DMS114 treated with DMSO at 0.1 percent for 48 hours (cell line): ENCODE data around the gene SLC43A2.

Experiments
- DNase-seq: peaks from one replicate; lab custom pipeline; 2025; ENCODE audit not compliant: unreplicated experiment; lab: John Stamatoyannopoulos, UW

SLC43A2 gene

DNA sequence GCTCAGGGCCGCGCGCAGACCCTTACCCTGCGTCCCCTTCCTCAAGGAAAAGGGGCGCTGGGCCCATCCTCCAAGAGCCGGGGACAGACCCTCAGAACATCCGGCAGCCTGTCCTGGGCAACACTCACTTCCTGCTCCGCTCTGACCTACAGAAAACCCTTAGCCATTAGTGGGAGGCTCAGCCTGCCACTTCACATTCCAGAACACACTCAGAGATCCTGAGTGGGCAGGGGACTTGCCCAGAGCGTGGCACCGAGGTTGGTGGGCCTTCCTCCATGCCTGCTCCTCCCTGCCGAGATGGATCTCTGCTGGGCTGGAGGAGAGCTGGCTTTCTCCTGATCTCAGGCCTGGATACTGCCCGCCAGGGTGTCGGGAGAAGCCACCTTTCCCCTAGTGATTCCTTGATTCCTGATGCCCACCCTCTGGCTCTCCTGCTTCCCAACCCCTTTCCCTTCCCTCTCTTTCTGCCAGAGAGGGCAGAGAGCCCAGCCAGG, 15.4 kb upstream of the SLC43A2 start:
- DNase-seq, result no peak

DNA sequence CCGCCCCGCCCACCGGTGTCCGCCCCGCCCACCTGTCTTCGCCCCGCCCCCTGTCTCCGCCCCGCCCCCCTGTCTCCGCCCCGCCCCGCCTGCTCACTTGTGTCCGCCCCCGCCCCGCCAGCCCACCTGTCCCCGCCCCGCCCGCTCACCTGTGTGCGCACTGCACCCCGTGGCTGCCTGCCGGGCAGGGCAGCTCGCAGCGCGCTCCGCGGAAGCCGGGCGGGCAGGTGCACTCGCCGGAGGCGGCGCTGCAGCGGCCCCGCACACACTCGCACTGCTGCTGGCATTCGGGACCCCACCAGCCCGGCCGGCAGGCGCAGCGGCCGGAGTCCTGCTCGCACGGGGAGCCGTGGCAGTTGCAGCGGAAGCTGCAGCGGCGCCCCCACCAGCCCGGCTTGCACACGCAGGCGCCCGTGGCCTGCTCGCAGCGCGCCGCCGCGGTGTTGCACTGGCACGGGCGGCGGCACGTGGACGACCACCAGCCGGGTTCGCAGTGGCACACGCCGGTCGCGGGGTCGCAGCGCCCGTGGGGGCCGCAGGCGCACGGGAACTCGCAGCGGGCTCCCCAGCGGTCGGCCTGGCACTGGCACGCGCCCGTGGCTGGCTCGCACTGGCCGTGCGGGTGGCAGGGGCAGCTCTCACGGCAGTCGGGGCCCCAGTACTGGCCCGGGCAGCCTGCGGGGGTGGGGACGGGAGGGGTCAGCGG, 14.8 kb upstream of the SLC43A2 start:
- no peak for DNase-seq

DNA sequence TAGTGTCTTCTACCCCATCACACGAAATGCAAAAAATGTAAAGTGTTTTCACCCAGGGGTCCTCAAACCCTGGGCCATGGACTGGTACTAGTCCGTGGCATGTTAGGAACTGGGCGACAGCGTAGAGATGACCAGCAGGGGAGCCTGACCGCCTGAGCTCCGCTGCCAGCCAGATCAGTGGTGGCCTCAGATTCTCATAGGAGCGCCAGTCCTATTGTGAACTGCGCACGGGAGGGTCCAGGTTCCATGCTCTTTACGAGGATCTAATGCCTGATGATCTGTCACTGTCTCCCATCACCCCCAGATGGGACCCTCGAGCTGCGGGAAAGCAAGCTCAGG, 12.4 kb upstream of the SLC43A2 start:
- no peak for DNase-seq

DNA sequence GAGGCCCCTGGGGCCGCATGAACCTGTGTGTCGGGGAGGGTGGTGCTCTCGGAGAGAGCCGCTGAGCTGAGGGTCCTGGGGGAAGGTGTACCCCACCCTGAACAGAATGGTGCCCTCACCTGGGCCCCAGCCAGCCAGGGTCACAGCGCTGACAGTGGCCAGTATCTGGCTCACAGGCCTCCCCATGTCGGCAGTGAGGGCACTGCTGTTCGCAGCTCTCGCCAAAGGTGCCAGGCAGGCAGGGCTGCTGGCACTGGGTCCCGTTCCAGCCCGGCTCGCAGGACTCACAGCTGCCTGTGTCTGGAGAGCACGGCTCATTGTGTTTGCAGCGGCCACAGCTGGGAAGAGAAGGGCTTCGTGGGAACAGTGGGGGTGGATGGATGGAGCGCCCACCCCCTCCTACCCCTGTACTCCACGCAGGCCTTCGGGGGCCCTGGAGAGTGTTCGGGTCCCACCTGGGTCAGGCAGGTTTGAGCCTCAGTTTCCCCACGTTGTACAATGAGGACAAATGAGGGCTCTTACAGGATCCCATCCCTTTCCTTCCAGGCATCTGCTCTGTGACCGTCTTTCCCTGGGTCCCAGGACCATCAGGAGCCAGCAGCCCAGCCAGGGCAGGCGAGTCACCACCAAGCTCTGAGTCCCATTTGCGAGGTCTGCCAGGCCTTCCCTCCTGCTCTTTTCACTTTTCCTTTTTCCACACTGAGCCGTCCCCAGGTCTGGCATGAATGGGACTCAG, 11.9 kb upstream of the SLC43A2 start:
- no peak for DNase-seq

DNA sequence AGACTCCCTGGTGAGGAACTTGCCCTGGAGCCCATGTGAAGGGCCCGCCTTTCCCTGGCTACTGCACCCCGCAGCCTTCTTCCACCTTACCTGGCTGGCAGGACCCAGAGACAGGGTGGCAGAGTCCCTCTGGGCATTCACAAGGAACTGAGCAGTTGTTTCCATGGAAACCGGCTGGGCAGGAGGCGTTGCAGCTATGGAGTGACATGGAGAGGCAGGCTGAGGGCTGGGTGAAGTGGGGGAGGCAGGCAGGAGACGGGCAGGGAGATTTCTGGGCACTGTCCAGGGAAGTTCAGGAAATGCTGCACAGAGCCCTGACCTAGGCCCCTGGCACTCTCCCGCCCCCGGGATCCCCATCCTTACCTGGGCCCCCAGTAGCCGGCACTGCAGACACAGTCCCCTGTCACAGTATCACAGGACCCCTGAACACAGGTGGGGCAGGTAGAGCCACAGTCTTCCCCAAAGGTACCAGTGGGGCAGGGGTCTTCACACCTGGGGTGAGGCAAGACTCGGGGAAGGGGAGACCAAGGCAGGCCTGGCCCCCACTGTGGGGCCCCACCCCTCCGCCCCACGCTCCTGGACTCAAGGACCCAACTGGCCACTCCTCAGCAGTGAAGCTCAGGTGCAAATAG, 11.0 kb upstream of the SLC43A2 start:
- DNase-seq, result no peak

DNA sequence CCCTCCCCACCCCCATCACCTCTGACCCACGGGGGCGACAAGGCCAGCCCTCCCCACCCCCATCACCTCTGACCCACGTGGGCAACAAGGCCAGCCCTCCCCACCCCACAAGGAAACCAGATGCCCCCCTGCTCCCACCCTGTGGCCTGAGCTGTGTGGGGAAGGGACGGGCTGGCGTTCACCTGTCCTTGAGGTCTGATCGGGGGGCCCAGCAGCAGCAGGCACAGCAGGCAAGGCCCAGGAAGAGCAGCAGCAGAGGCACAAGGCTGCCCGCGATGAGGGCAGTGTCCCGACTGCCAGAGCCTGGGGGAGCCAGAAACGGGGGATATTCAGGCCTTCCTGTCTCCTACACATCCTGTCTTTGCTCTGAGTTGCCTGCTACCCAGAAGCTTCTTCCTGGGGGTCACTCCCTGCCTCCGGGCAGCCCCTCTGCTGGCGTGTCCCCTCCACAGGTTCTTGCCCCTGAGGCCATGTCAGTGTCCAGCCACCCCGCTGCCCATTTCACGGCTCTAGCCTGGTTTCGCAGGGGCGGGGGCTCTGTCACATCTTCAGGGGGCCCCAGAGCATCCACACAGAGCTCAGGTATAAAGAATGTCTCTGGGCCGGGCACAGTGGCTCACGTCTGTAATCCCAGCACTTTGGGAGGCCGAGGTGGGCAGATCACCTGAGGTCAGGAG, 10.1 kb upstream of the SLC43A2 start:
- no peak for DNase-seq

DNA sequence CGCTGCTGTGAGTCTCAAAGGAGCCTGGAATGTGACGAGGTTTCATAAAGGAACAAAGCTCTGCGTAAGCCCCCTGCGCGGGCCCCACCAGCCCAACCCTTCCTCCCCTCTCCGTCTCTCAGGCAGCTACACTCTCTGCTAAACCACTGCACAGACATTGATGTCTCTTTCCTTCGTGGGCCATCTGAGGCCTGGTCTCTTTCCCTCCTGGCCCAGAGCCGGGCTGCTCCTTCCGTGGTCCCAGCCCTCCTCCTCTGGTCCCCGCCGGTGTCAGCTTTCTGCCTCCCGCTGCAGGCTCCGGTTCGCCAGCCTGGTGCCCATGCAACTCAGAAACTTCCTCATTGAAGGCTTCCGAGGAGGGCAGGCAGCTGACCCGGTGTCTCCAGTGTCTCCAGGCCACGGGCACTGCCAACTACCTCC, 9.5 kb upstream of the SLC43A2 start:
- no peak for DNase-seq

DNA sequence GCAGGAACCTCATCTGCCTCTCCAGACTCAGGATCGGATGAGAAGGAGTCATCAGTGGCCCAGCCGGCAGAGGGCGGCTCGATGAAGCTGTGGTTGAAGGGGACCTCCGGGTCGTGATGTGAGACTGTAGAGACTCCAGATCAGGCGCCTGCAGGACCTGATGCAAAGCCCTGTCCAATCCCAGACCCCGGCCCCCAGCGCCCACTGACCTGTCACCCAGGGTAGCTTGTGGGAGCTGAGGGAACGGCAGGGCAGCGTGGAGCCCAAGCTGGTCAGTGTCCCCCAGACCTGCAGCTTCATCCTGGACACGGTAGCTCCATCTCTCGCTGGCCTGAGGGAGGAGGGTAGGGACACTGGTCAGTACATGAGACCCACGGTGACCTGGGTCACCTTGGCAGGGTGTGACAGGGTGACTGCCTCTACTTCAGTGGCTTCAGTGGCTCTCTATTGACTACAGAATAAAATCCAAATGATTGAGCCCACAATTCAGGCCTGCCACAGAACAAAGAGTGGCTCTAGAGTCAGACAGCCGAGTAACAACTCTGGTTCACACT, 8.2 kb upstream of the SLC43A2 start:
- DNase-seq, result no peak

DNA sequence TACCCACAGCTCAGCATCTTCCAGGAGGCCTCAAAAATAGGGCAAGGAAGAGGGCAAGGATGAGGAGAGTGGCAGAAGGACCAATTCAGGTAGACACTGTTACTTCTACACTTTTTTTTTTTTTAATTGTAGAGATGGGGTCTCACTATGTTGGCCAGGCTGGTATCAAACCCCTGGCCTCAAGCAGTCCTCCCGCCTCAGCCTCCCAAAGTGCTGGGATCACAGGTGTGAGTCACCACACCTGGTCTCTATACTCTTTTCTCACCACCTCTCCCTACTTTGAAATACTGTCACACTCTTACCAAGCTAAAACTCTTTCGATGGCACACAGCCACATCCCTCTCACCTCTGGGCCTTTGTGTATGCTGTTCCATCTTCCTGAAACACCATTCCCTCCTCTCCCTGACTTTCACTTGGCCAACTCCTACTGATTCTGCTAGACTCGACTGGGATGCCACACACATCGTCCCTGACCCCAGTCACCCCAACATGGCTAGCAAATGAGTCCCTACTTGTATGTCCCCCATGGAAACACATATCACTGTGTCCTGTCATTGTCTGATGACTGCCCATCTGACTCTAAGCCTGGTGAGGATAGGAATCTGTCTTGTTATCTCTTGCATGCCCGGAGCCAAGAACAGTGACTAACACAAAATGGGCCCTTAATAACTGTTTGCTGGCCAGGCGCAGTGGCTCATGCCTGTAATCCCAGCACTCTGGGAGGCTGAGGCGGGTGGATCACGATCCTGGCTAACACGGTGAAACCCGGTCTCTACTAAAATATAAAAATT, 7.2 kb upstream of the SLC43A2 start:
- DNase-seq, result no peak

DNA sequence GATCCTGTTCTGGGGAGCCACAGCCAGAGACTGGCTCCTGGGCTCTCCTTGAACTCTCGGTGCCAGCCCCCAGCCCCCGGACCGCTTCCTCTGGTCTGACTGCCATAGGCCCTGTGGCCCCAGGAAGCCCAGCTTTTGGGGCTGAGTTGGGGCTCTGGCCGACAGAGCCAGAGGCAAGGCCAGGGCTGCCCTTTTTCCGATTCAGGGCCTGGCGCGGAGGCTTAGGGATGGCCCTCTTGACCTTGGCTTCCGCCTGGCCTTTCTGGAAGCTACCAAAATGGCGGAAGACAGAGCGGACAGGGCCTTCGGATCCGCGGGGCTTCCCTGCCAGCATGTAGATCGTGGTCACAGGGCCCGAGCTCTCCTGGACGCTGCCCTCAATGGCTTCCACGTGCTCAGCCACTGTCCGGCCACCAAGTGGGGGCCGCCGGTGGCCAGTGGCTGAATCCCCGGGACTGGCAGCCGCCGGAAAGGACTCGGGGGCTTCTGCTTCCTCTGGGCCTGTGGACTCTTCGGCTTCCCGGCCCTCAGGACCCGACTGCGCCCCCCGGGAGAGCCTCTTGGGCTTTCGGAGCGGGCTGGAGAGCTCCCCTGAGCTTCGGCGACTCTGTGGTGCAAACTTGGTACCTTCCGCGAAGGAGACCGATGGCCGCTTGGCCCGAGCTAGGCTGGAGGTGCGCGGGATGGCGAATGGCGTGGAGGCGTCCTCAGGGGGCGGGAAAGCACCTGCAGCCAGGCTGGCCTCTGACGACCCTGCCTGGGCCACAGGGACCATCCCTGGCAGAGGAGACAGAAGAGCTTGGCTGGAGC, 6.4 kb upstream of the SLC43A2 start:
- DNase-seq, result no peak

DNA sequence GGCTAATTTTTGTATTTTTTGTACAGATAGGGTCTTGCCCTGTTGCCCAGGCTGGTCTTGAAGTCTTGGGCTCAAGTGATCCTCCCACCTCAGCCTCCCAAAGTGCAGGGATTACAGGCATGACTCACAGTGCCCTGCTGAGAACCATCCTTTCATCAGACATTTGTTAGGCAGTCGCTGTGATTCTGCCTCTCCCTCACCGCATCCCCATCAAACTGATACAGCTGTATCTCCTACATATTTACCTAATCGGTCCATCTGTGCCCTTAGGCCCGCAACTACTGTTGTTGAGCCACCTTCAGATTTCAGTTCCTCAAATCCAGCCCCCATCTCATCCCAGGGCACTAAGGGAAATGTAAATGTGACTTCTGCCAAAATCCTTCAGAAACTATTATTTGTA, 2.0 kb upstream of the SLC43A2 start:
- DNase-seq, result no peak

DNA sequence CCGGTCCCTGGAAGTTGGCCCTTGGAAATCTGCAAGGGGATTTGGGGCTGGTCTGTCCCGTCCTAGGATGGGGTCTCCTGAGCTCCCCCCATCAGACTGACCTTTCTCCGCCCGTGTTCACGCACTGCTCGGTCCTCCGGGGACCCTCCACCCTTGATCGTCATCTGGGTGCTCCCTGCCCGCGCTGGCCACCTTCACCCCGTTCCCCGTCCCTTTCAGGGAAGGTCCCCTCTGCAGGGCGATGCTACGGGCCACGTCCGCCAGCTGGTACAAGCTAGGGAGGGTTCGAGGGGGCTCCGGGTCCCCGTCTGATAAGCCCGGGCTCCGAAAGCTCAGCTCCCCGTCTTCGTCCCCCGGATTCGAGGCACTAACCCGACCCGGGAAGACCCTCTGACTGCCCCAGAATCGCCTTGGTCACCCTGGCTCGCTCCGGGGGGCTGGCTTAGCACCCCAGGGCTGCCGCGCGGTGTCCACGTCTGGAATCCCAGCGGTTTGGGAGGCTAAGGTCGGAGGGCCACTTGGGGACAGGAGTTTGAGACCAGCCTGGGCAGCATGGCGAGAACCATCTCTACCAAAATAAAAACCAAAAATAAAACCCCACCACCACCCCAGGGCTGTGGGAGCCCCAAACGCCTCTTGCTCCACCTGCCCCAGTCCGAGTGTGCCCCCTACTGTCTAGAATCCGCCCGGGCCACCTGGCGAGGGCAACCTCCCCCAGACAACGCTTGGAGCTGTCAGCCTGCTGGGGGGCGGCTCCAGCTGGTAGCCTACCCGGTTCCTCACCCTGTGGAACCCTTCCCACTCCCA, 1.1 kb upstream of the SLC43A2 start:
- no peak for DNase-seq

DNA sequence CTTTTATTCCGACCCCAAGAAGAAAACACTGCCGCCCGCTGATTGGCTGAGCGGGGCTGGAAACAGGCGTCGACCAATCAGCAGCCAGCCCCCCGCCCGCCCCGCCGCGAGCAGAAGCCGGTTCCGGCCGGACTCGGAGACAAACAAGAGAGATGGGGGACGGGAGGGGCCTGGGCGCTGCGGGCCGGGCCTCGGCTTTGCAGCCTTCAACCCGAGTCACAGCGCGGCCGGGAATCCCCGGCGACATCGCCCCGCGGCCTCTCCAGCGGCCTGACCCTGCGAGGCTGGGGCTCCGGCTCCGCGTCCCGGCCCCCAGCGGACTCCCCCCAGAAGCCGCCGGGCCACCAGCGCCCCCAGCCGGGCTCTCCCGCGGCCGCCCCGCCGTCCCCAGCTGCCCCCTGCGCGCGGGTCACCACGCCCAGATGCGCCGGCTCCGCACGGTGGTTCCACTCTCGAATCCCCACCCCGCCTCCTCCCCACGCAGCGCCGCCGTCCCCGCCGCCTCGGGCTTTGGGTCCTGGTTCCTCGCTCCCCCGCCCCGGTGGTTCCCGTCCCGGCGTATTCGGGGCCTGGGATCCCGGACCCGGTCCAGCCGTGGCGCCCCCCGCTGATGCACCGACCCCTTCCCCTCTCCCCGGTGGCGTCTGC, 346 bp upstream of the SLC43A2 start:
- DNase-seq, result peak; percentile 80

DNA sequence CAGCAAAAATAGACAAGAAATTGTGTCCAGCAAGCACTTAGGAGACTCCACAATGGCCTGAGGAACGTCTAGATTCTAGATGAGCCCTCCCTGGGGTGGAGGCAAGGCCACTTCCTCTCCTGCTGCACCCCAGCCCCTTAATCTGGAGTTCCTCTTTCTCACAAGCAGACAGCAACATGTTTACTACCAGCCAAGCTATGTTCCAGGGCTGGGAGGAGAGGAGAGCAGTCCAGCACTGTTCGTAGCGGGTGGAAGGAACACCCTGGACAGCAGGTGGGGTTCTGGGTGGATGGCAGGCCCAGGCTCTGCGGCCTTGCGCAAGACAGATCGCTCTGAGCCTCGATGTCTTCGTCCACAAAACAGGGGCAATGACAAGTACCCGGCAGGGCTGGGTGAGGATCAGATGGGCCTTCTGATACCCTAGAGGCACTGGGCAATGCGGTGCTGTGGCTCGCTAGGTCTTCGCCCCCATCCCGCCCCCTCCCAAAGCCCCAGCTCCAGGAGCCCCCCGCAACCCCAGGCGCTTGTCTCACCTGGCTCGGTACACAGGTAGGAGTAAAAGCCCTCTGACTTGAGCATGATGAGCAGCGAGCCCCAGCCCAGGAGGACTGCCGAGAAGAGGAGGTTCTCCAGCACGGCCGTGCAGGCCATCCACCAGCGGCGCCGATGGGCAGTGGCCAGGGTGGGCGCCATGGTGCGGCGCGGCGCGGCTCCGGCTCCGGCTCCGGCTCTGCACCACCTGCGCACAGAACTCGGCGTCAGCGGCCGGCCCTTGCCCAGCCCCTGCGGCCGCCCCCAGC, 1.3 kb downstream of the SLC43A2 start:
- DNase-seq, result no peak

DNA sequence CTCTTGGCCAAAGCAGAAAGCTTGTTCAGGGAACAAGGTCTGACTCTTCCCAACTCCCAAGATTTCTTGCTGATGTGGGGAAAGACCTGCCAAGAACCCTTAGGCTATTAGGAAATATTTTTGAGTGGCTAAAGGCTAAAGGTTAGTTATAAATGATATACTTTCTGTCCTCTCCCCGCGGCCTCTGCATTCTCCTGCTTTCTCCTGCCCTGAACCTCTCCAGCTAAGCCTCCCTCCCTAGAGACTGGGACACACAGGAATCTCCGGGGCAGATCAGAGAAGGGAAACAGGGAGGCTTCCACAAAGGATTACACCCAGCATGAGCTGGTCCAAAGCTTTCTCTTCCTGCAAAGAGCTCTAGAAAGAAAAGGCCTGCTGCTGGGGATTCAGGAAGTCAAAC, 2.3 kb downstream of the SLC43A2 start:
- no peak for DNase-seq

DNA sequence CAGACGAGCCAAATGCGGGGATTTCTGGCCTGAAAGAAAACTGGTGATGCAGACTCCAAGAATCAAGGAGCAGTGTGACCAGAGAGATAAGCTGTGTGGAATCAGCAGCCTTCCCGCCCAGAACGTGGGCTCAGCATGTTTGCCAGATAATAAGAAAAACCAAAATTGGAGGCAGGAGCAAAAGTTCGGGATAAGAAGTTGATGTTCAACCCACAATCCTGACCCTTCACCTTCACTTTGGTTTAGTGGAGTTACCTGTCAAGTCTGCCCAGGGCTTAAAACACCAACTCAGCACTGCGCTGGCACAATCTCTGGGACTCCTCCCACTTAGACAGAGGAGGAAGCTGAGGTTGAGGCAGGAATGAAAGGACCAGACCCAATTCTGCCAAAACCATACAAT, 3.1 kb downstream of the SLC43A2 start:
- DNase-seq, result no peak

DNA sequence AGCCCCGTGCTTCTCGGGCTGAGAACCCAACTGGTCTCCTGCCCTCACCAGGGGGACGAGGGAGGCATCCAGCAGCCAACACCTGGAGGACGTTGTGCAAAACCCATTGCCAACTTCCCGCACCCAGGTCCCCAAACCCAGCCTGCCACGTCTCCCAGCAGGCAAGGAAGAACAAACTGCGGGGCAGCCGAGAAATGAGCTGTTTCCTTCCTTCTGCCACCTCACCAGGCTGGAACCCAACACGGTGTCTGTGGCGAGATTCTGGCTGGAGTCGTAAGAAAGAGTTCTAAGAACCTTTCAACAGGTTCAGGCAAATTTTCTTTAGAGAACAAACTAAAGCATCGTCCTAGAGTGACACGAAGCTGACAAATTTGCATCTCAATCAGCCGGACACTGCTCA, 3.6 kb downstream of the SLC43A2 start:
- no peak for DNase-seq

DNA sequence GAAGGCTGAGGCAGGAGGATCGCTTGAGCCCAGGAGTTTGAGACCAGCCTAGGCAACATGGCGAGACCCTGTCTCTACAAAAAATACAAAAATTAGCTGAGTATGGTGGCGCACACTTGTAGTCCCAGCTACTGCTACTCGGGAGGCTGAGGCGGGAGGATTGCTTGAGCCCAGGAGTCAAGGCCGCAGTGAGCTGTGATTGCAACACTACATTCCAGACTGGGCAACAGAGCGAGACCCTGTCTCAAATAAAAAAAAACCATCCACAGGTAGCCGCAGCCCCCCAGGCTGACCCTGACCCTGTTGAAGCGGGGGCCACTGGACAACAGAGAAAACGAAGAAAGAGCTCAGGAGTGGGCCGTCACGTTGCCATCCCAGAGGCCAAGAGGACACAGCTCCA, 4.0 kb downstream of the SLC43A2 start:
- no peak for DNase-seq
